SU-DHL-6 (cell line): ENCODE results near the gene TTC38.

Source experiments
- CTCF ChIP-seq: fragments of 200-600 bp; sonication (generic); IDR thresholded peaks from one replicate; pipeline ENCODE4 v1.5.1; 2017; ENCODE audit warnings: antibody characterized with exemption, mild to moderate bottlenecking, low read length, moderate library complexity; ENCODE audit not compliant: insufficient read depth, poor library complexity, severe bottlenecking
- EZH2phosphoT487 ChIP-seq: fragments of 200-600 bp; sonication (generic), shearing (Covaris generic); conservative IDR thresholded peaks from 2 replicates; pipeline ENCODE4 v1.6.1; 2018; ENCODE audit warnings: mild to moderate bottlenecking, antibody characterized with exemption, low read length, moderate library complexity, mixed read lengths

GRCh38 chr22:46318576-46318975 lies 50.8 kb downstream of the TTC38 start:
- TF ChIP-seq CTCF (no peak), EZH2phosphoT487 (no peak)
